ENCODE measurements around the gene TMEM198.

The TMEM198 gene, protein sequence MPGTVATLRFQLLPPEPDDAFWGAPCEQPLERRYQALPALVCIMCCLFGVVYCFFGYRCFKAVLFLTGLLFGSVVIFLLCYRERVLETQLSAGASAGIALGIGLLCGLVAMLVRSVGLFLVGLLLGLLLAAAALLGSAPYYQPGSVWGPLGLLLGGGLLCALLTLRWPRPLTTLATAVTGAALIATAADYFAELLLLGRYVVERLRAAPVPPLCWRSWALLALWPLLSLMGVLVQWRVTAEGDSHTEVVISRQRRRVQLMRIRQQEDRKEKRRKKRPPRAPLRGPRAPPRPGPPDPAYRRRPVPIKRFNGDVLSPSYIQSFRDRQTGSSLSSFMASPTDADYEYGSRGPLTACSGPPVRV

DNA sequence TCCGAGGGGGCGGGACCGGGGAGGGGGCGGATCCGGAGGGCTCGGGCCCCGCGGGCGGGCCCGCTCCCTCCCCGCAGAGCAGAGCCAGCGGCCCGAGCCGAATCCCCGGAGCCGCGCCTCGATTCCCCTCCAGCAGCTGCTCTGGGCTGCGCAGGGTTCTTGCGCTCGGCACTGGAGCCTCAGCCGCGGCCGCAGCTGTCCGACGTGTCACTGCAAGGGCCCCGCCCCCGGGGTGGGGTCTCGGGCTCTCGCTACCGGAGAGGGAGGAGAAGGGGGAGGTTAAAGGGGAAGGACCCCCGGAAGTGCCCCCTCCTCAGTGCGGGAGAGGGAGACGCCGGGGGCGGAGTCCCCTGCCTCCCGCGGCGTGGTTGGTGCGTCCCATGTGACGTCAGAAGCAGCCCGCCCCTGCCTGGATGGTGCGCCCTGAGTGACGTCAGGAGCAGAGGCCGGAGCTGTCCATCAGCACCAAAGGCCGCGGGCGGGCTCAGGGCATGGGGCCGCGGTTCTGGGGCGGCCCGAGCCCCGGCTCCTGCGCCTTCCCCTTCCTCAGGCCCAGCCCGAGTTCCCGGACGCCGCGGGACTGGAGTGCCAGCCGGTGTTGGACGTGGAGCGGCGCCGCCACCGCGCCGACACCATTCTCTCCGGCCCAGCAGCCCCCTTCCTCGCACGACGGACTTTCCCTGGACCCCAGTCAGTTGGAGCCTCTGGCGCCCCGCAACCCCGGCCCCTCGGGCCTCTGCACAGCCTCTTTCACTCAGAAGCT lies at the start of gene TMEM198, which contains the start of gene CHPF:
TSS of gene TMEM198 (plus strand) at position 433 of the 763 bp plus-strand sequence. CDS start 700 bp downstream, outside the sequence.
TSS of gene CHPF (minus strand) at position 214 of the 763 bp plus-strand sequence. CDS start 271 bp downstream, outside the sequence.
- H3K36me3 ChIP-seq (ENCODE audit: control insufficient read depth, low read length), result peaks cover 24% of the 10 kb centered on the region
- peaks cover 6% of the 10 kb centered on the region for H4K20me1 ChIP-seq (ENCODE audit: control insufficient read depth, insufficient read depth, low read depth, low read length)
- peak within 1 kb of the TSS; percentile 66 for H3K27ac ChIP-seq (ENCODE audit: low read depth, low read length)
- H3K9me3 ChIP-seq (ENCODE audit: control insufficient read depth, insufficient read depth, low read length), result no peaks in the 10 kb centered on the region
- H3K9me2 ChIP-seq (replicated peaks; ENCODE audit: control insufficient read depth, low read length), result no peaks in the 10 kb centered on the region
- H3K4me1 ChIP-seq (ENCODE audit: control insufficient read depth, low read length), result peaks cover 22% of the 10 kb centered on the region
- H3K4me3 ChIP-seq (ENCODE audit: low read length), result peak within 1 kb of the TSS; percentile 90
- H3K79me2 ChIP-seq (ENCODE audit: control insufficient read depth, low read length), result peaks cover 8% of the 10 kb centered on the region
- H3K27me3 ChIP-seq (ENCODE audit: control insufficient read depth, low read length), result peaks cover 15% of the 10 kb centered on the region; the same call in 1 of the 2 replicates
- no peaks in the 10 kb centered on the region for H3F3A ChIP-seq (ENCODE audit: control insufficient read depth, insufficient read depth)
- no peak for TF ChIP-seq EZH2phosphoT487 (IDR thresholded peaks at IDR 0.05; ENCODE audit: borderline replicate concordance, low read length)
- TF ChIP-seq, protein P1, sequence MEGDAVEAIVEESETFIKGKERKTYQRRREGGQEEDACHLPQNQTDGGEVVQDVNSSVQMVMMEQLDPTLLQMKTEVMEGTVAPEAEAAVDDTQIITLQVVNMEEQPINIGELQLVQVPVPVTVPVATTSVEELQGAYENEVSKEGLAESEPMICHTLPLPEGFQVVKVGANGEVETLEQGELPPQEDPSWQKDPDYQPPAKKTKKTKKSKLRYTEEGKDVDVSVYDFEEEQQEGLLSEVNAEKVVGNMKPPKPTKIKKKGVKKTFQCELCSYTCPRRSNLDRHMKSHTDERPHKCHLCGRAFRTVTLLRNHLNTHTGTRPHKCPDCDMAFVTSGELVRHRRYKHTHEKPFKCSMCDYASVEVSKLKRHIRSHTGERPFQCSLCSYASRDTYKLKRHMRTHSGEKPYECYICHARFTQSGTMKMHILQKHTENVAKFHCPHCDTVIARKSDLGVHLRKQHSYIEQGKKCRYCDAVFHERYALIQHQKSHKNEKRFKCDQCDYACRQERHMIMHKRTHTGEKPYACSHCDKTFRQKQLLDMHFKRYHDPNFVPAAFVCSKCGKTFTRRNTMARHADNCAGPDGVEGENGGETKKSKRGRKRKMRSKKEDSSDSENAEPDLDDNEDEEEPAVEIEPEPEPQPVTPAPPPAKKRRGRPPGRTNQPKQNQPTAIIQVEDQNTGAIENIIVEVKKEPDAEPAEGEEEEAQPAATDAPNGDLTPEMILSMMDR (IDR thresholded peaks at IDR 0.05; ENCODE audit: low read depth, low read length, poor library complexity, severe bottlenecking), result no peak
- peak within 1 kb of the TSS; percentile 74 for H3K4me2 ChIP-seq (ENCODE audit: low read length)

DNA sequence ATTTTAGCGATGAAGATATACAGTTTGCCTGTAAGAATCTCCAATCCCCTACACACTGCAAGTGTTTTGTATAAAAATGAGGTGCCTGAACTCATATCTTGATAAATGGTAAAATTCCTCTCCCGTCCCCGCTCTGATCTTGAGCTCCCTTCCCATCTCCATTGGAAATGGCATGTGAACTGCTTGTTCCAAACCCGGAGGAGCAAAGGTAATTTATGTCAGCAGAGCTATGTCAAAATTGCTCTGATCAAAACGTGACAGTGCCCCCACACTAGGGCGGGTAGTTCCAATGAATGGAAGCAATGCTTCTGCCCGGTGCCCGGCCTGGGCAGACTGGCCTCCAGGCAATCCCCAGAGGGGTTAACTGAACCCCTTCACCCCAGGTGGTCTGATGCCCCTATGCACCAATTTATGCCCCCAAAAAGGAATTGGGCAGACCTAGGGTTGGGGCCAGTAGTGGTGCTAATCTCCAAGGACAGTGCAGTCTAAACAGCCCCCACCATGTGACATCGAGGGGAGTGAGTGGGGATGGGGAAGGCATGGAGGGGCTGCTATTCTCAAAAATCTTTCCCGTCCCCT lies 48.8 kb upstream of the TMEM198 start:
- Histone ChIP-seq H3K4me2 (ENCODE audit: low read length) (peak overlapping the region; percentile 37; the same call in 1 of the 2 replicates), H3K36me3 (ENCODE audit: control insufficient read depth, low read length) (no peaks in the 10 kb centered on the region), H3K9me2 (replicated peaks; ENCODE audit: control insufficient read depth, low read length) (no peaks in the 10 kb centered on the region), H3K27me3 (ENCODE audit: control insufficient read depth, low read length) (peaks cover 30% of the 10 kb centered on the region), H3K9me3 (ENCODE audit: control insufficient read depth, insufficient read depth, low read length) (no peaks in the 10 kb centered on the region), H3K27ac (ENCODE audit: low read depth, low read length) (no peak overlapping the region), H3K4me3 (ENCODE audit: low read length) (no peak overlapping the region), H4K20me1 (ENCODE audit: control insufficient read depth, insufficient read depth, low read depth, low read length) (no peaks in the 10 kb centered on the region), H3K4me1 (ENCODE audit: control insufficient read depth, low read length) (peaks cover 27% of the 10 kb centered on the region), H3K79me2 (ENCODE audit: control insufficient read depth, low read length) (peaks cover 10% of the 10 kb centered on the region; the same call in 1 of the 2 replicates), H3F3A (ENCODE audit: control insufficient read depth, insufficient read depth) (no peaks in the 10 kb centered on the region)
- no peak for TF ChIP-seq EZH2phosphoT487 (IDR thresholded peaks at IDR 0.05; ENCODE audit: borderline replicate concordance, low read length)
- TF ChIP-seq, protein P1 (IDR thresholded peaks at IDR 0.05; ENCODE audit: low read depth, low read length, poor library complexity, severe bottlenecking), result no peak

DNA sequence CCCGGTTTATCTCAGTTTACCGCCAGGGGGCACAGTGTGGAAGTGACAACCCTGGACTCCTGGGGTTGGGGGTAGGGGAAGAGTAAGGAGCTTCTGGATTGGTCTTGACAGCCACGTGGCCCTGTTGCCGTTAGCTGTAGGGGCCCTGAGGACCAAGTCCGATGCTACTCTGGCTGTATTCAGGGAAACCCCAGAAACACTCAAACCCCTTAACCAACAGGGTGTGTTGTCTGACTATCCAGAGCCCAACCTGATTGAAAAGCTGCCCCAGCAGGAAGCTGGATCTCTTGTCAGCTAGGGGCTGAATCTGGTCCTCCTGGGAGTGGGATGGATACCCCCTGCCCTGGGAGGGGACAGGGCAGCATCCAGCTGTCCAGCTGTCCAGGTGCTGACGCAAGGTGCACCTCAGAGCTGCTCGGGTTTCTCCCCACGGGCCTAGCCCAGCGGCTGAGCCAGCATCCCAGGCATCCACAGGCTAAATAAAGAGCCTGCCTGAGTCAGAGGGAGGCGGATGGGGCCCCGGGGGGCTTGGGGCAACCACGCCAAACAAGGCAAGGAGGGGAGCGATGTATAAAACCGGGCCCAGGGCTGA lies 48.2 kb upstream of the TMEM198 start:
- TF ChIP-seq EZH2phosphoT487 (IDR thresholded peaks at IDR 0.05; ENCODE audit: borderline replicate concordance, low read length), result no peak
- TF ChIP-seq, protein P1 (IDR thresholded peaks at IDR 0.05; ENCODE audit: low read depth, low read length, poor library complexity, severe bottlenecking), result peak; percentile 83
- H3K27ac ChIP-seq (ENCODE audit: low read depth, low read length), result no peak overlapping the region
- no peaks in the 10 kb centered on the region for H3K36me3 ChIP-seq (ENCODE audit: control insufficient read depth, low read length)
- H3K79me2 ChIP-seq (ENCODE audit: control insufficient read depth, low read length), result peaks cover 10% of the 10 kb centered on the region; the same call in 1 of the 2 replicates
- no peaks in the 10 kb centered on the region for H3K9me2 ChIP-seq (replicated peaks; ENCODE audit: control insufficient read depth, low read length)
- H3K4me3 ChIP-seq (ENCODE audit: low read length), result peak overlapping the region; percentile 12; the same call in 1 of the 2 replicates
- no peaks in the 10 kb centered on the region for H3F3A ChIP-seq (ENCODE audit: control insufficient read depth, insufficient read depth)
- peak overlapping the region; percentile 37 for H3K4me2 ChIP-seq (ENCODE audit: low read length)
- peaks cover 30% of the 10 kb centered on the region for H3K4me1 ChIP-seq (ENCODE audit: control insufficient read depth, low read length)
- H4K20me1 ChIP-seq (ENCODE audit: control insufficient read depth, insufficient read depth, low read depth, low read length), result no peaks in the 10 kb centered on the region
- H3K27me3 ChIP-seq (ENCODE audit: control insufficient read depth, low read length), result peaks cover 30% of the 10 kb centered on the region
- H3K9me3 ChIP-seq (ENCODE audit: control insufficient read depth, insufficient read depth, low read length), result no peaks in the 10 kb centered on the region

Data from DOHH2 (cell line).